HCT116 (cell line): ENCODE results near the gene CLASP1. TPM values are rescaled to one million over a fixed set of nuclear protein-coding genes. Genes with fewer than 3 reads are reported as not detected.

ENCODE experiments used
- ATAC-seq: fragments of 200-7000 bp; cut with Tn5 transposase; 2 replicates; pipeline ENCODE4 v1.9.1; 2020; ENCODE audit warnings: mild to moderate bottlenecking, moderate library complexity
- BruUV-seq: library from RNA; stranded (reverse); fragments of 400-500 nt; replicated peaks from 2 replicates; lab custom pipeline; 2021; lab: Mats Ljungman, UMichigan
- CTCF ChIA-PET: fragments of 300-600 bp; sonication (Branson Sonifier 250); formaldehyde crosslinking; loops from one replicate; lab custom pipeline; 2021; ENCODE audit warnings: antibody characterized with exemption; lab: Charles Lee
- POLR2A ChIA-PET: fragments of 300-600, 350-600 bp; sonication (Branson Sonifier 250); formaldehyde crosslinking; loops from one replicate; lab custom pipeline; 2021; ENCODE audit warnings: antibody characterized with exemption; lab: Charles Lee
- RAD21 ChIA-PET, 2 experiments: fragments of 300-600 bp; sonication (Branson Sonifier 250); formaldehyde crosslinking; loops; one replicate each; lab custom pipeline; 2023; ENCODE audit warnings: low total read pairs in 2 of 2; ENCODE audit not compliant: uncharacterized antibody in 2 of 2, unreplicated experiment in 2 of 2, low non-redundant PET in 1 of 2; lab: Charles Lee
- DNase-seq: peaks from one replicate; pipeline ENCODE4 v3.0.0-alpha.2; 2010; ENCODE audit warnings: low read depth, low spot score
- H2AFZ ChIP-seq: fragments of 200-600 bp; shearing (Covaris generic), sonication (generic); 2 replicates; pipeline ENCODE4 v1.6.1; 2017; ENCODE audit warnings: low read depth, mixed run types, mixed read lengths, antibody characterized with exemption, low read length; ENCODE audit not compliant: poor library complexity, severe bottlenecking
- H3K27ac ChIP-seq: 2 replicates; pipeline ENCODE4 v1.5.1; 2012; ENCODE audit warnings: low read depth, low read length
- H3K27me3 ChIP-seq: fragments of 200-600 bp; sonication (generic); 2 replicates; pipeline ENCODE4 v1.6.1; 2016; ENCODE audit warnings: mixed run types, low read length, mixed read lengths; ENCODE audit not compliant: insufficient read depth
- H3K36me3 ChIP-seq, 2 experiments: fragments of 200-500 bp in 1 of 2; fragments of 200-600 bp in 1 of 2; sonication (Bioruptor generic) in 1 of 2; sonication (generic) in 1 of 2; 2 replicates each; pipeline versions ENCODE4 v1.5.1 to v1.6.1; 2014 to 2016; ENCODE audit warnings: low read length in 2 of 2, inconsistent platforms in 1 of 2, mixed read lengths in 1 of 2, mixed run types in 1 of 2; ENCODE audit not compliant: insufficient read depth in 2 of 2, control insufficient read depth in 1 of 2
- H3K4me1 ChIP-seq, 2 experiments: fragments of 200-600 bp in 1 of 2; sonication (generic) in 1 of 2; 2 replicates each; pipeline versions ENCODE4 v1.5.1 to v1.6.1; 2012 to 2017; ENCODE audit warnings: low read length in 2 of 2, inconsistent platforms in 1 of 2, mild to moderate bottlenecking in 1 of 2, mixed read lengths in 1 of 2, mixed run types in 1 of 2, moderate library complexity in 1 of 2; ENCODE audit not compliant: insufficient read depth in 2 of 2, control insufficient read depth in 1 of 2
- H3K4me2 ChIP-seq: fragments of 200-600 bp; sonication (generic); 2 replicates; pipeline ENCODE4 v1.6.1; 2017; ENCODE audit warnings: mixed run types, low read length, mixed read lengths
- H3K4me3 ChIP-seq, 2 experiments: fragments of 200-600 bp in 1 of 2; sonication (generic) in 1 of 2; replicated peaks in 1 of 2; 2 replicates each; pipeline ENCODE4 v1.5.1; 2011 to 2016; ENCODE audit warnings: low read length in 2 of 2, control low read depth in 1 of 2, low read depth in 1 of 2, mild to moderate bottlenecking in 1 of 2, mixed read lengths in 1 of 2, mixed run types in 1 of 2
- H3K79me2 ChIP-seq: fragments of 200-600 bp; sonication (generic); 2 replicates; pipeline ENCODE4 v1.6.1; 2017; ENCODE audit warnings: mild to moderate bottlenecking, mixed run types, low read length, moderate library complexity, mixed read lengths; ENCODE audit not compliant: insufficient read depth
- H3K9ac ChIP-seq: fragments of 200-600 bp; sonication (generic); 2 replicates; pipeline ENCODE4 v1.6.1; 2016; ENCODE audit warnings: low read length, mixed read lengths
- H3K9me2 ChIP-seq: fragments of 200-600 bp; sonication (generic), shearing (Covaris generic); 2 replicates; pipeline ENCODE4 v1.6.1; 2017; ENCODE audit warnings: mixed run types, mild to moderate bottlenecking, moderate library complexity; ENCODE audit not compliant: insufficient read depth
- H3K9me3 ChIP-seq, 2 experiments: fragments of 200-500 bp in 1 of 2; fragments of 200-600 bp in 1 of 2; sonication (Bioruptor generic) in 1 of 2; sonication (generic) in 1 of 2; 2 replicates each; pipeline ENCODE4 v1.6.1; 2014 to 2017; ENCODE audit warnings: low read length in 2 of 2, mixed read lengths in 2 of 2, inconsistent platforms in 1 of 2, low read depth in 1 of 2, mild to moderate bottlenecking in 1 of 2, mixed run types in 1 of 2, moderate library complexity in 1 of 2; ENCODE audit not compliant: control insufficient read depth in 1 of 2, insufficient read depth in 1 of 2
- H4K20me1 ChIP-seq: fragments of 200-600 bp; sonication (generic), shearing (Covaris generic); 2 replicates; pipeline ENCODE4 v1.6.1; 2017; ENCODE audit warnings: mixed run types, mild to moderate bottlenecking, moderate library complexity; ENCODE audit not compliant: insufficient read depth
- CBX3 ChIP-seq: IDR thresholded peaks from 2 replicates; pipeline ENCODE4 v1.6.1; 2012; ENCODE audit warnings: low read depth
- EZH2 ChIP-seq: fragments of 200-600 bp; sonication (generic); IDR thresholded peaks from 2 replicates; pipeline ENCODE4 v1.6.1; 2017; ENCODE audit warnings: antibody characterized with exemption, mixed run types
- EZH2phosphoT487 ChIP-seq: fragments of 200-600 bp; IDR thresholded peaks from 2 replicates; pipeline ENCODE4 v1.6.1; 2018; ENCODE audit warnings: antibody characterized with exemption, borderline replicate concordance
- JUND ChIP-seq: IDR thresholded peaks from 2 replicates; pipeline ENCODE4 v1.6.1; 2012
- POLR2A ChIP-seq: IDR thresholded peaks from 2 replicates; pipeline ENCODE4 v1.7.0; 2011; ENCODE audit warnings: borderline replicate concordance; ENCODE audit not compliant: insufficient read depth, insufficient read length; ENCODE audit errors: extremely low read depth
- POLR2AphosphoS5 ChIP-seq: IDR thresholded peaks from 2 replicates; pipeline ENCODE4 v1.6.1; 2011; ENCODE audit warnings: mild to moderate bottlenecking, low read depth, low read length, moderate library complexity
- RAD21 ChIP-seq: IDR thresholded peaks from 2 replicates; pipeline ENCODE4 v1.6.1; 2012; ENCODE audit warnings: low read depth, mild to moderate bottlenecking
- SIN3A ChIP-seq: IDR thresholded peaks from 2 replicates; pipeline ENCODE4 v1.6.1; 2012; ENCODE audit warnings: low read depth
- SP1 ChIP-seq: IDR thresholded peaks from 2 replicates; pipeline ENCODE4 v1.6.1; 2012; ENCODE audit warnings: low read depth
- TCF7L2 ChIP-seq: IDR thresholded peaks from 2 replicates; pipeline ENCODE4 v1.7.0; 2011; ENCODE audit warnings: borderline replicate concordance, inconsistent platforms; ENCODE audit not compliant: insufficient read depth, insufficient read length; ENCODE audit errors: extremely low read depth
- ZFX ChIP-seq: fragments of 450-650 bp; IDR thresholded peaks from 2 replicates; pipeline ENCODE4 v1.6.1; 2017
- ZNF274 ChIP-seq: fragments of 200-500 bp; sonication (Bioruptor generic); IDR thresholded peaks from 2 replicates; pipeline ENCODE4 v1.6.1; 2014; ENCODE audit warnings: mild to moderate bottlenecking, low read depth, low read length, inconsistent platforms
- intact Hi-C: fragments of 100-400 bp; cut with micrococcal nuclease; formaldehyde crosslinking; loops from 2 replicates; pipeline ENCODE4 v1.10.0; 2022
- total RNA-seq: library from RNA; stranded (reverse); gene quantifications from one replicate; pipeline ENCODE4 v1.2.1, GENCODE V29; 2021; ENCODE audit not compliant: unreplicated experiment
- TF ChIP-seq, protein P1 (sequence below), 3 experiments: fragments of 200-600 bp in 1 of 3; sonication (generic) in 1 of 3; IDR thresholded peaks in 2 of 3; conservative IDR thresholded peaks in 1 of 3; 2 replicates each; pipeline ENCODE4 v1.5.1; 2012 to 2017; ENCODE audit warnings: low read depth in 2 of 3, low read length in 2 of 3, antibody characterized with exemption in 1 of 3, borderline replicate concordance in 1 of 3, control low read depth in 1 of 3, mild to moderate bottlenecking in 1 of 3, mixed read lengths in 1 of 3, mixed run types in 1 of 3, moderate library complexity in 1 of 3; ENCODE audit not compliant: insufficient read depth in 1 of 3

CLASP1 gene
- total RNA-seq, 1 experiment from 2014 or later, result 41.9 TPM

DNA sequence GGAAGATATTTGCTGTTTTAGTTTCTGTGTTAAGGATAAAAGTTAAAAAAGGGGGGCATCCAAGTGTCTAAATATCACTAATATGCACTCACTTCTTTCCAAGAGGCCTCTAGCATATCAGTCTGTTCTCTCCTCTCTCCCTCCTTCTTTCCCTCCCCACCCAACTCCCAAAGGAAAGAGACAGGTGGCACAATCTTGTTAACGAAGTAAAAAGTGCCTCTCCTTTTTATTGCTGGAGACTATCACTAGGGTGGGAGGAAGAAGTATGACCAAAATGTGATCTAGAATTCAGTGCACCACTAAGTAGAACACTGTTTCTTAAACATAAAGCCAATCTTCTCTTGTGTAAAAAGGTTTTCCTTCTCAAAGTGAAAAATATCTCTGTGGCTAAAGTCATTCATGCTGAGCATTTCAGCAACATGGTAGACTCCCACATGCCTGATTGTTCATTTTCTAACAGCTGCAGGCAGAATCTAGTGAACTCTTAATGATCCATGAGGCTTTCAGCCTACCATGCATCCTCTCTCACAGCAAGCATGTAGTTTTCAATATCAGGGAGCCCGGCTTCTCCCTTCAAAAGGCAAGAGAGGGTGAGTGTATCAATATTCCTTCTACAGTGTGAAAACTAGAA, 79.1 kb downstream of the CLASP1 start:
- ChIA-PET POLR2A (no interaction called here), RAD21 (no interaction called here), CTCF (no interaction called here)
- Histone ChIP-seq H3K4me1 (peaks cover 20 to 35% of the 10 kb centered on the region in 2 experiments), H3K9me2 (no peaks in the 10 kb centered on the region), H3K4me3 (no peak overlapping the region), H3K36me3 (no peaks in the 10 kb centered on the region), H3K9me3 (no peaks in the 10 kb centered on the region), H3K27me3 (no peaks in the 10 kb centered on the region), H3K4me2 (no peak overlapping the region), H3K79me2 (peaks cover 10% of the 10 kb centered on the region; the same call in 1 of the 2 replicates), H4K20me1 (no peaks in the 10 kb centered on the region), H2AFZ (no peak overlapping the region), H3K27ac (no peak overlapping the region), H3K9ac (no peak overlapping the region)
- no peak for ATAC-seq
- DNase-seq, result no peak
- BruUV-seq, result no TSS peak
- intact Hi-C loops, result no loop called here
- no peak for TF ChIP-seq EZH2

DNA sequence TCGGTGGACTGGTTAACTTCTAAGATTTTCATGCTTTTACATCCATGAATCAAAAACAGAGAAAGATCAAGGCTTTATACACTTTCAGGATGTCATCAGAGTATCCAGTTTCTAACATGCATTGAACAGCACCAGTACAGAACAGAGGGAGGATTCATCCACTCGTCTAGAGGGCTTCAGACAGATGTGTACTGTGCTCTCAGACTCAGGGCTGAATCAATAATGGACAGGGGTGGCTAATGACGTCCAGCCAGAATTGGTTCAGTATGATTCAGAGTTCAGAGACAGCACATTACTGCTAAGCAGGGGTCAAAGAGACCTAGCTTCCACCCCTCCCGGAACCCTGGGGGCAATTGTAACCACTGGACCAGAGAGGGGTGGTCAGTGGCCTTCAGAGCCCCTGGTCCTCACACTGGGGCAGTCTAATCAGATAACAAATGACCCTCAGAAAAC, 81.3 kb downstream of the CLASP1 start:
- TF ChIP-seq CBX3 (no peak), TCF7L2 (no peak), EZH2 (no peak), ZFX (no peak), POLR2A (no peak), ZNF274 (no peak), SP1 (no peak), POLR2AphosphoS5 (no peak), SIN3A (no peak), EZH2phosphoT487 (no peak), JUND (no peak), RAD21 (no peak)
- TF ChIP-seq, protein P1, sequence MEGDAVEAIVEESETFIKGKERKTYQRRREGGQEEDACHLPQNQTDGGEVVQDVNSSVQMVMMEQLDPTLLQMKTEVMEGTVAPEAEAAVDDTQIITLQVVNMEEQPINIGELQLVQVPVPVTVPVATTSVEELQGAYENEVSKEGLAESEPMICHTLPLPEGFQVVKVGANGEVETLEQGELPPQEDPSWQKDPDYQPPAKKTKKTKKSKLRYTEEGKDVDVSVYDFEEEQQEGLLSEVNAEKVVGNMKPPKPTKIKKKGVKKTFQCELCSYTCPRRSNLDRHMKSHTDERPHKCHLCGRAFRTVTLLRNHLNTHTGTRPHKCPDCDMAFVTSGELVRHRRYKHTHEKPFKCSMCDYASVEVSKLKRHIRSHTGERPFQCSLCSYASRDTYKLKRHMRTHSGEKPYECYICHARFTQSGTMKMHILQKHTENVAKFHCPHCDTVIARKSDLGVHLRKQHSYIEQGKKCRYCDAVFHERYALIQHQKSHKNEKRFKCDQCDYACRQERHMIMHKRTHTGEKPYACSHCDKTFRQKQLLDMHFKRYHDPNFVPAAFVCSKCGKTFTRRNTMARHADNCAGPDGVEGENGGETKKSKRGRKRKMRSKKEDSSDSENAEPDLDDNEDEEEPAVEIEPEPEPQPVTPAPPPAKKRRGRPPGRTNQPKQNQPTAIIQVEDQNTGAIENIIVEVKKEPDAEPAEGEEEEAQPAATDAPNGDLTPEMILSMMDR (IDR thresholded peaks at IDR 0.05 in 2 of 3, conservative IDR thresholded peaks at IDR 0.05 in 1 of 3; ENCODE audit: borderline replicate concordance in 1 of 3, insufficient read depth in 1 of 3, low read depth in 2 of 3, low read length in 2 of 3), result no peak
- intact Hi-C loops, result no loop called here
- Histone ChIP-seq H3K9ac (no peak overlapping the region), H3K4me3 (no peak overlapping the region), H2AFZ (no peak overlapping the region), H4K20me1 (no peaks in the 10 kb centered on the region), H3K4me1 (peaks cover 3 to 17% of the 10 kb centered on the region in 2 experiments), H3K9me2 (no peaks in the 10 kb centered on the region), H3K79me2 (peaks cover 16% of the 10 kb centered on the region), H3K9me3 (no peaks in the 10 kb centered on the region), H3K27ac (no peak overlapping the region), H3K4me2 (no peak overlapping the region), H3K36me3 (no peaks in the 10 kb centered on the region), H3K27me3 (no peaks in the 10 kb centered on the region)
- RAD21 ChIA-PET, result no interaction called here
- ATAC-seq, result no peak
- no TSS peak for BruUV-seq
- CTCF ChIA-PET, result no interaction called here
- POLR2A ChIA-PET, result no interaction called here
- no peak for DNase-seq
